Mucosa of rectum (tissue), 2 donors: ENCODE data around the gene FRS2.
"Not testable (repeated sequence)": the region's sequence is repeated elsewhere in the genome, so short reads cannot be mapped to it uniquely, and the experiment has no call there.

Source experiments
- H3K27ac ChIP-seq, 2 donors: one replicate each; pipeline ENCODE4 v1.7.0; 2013; ENCODE audit warnings: inconsistent platforms in 2 of 2, low read depth in 2 of 2, low read length in 2 of 2
- H3K27me3 ChIP-seq, 2 donors: one replicate each; pipeline ENCODE4 v1.7.0; 2013; ENCODE audit warnings: low read length in 2 of 2; ENCODE audit not compliant: control insufficient read depth in 2 of 2, insufficient read depth in 2 of 2
- H3K36me3 ChIP-seq, 2 donors: one replicate each; pipeline ENCODE4 v1.7.0; 2013; ENCODE audit warnings: low read length in 2 of 2; ENCODE audit not compliant: control insufficient read depth in 2 of 2, insufficient read depth in 2 of 2
- H3K4me1 ChIP-seq, 2 donors: one replicate each; pipeline ENCODE4 v1.7.0; 2013; ENCODE audit warnings: low read length in 2 of 2, mild to moderate bottlenecking in 1 of 2; ENCODE audit not compliant: control insufficient read depth in 2 of 2, insufficient read depth in 2 of 2
- H3K4me3 ChIP-seq, 2 donors: one replicate each; pipeline ENCODE4 v1.7.0; 2013; ENCODE audit warnings: low read length in 2 of 2
- H3K9ac ChIP-seq, 2 donors: one replicate each; pipeline ENCODE4 v1.7.0; 2013; ENCODE audit warnings: low read length in 2 of 2, low read depth in 1 of 2, mild to moderate bottlenecking in 1 of 2
- H3K9me3 ChIP-seq, 2 donors: one replicate each; pipeline ENCODE4 v1.7.0; 2013; ENCODE audit warnings: low read length in 2 of 2; ENCODE audit not compliant: control insufficient read depth in 2 of 2
- donor health status: healthy.
- donor health status: Normal muscosa, but diverticular disease.

FRS2 gene

DNA sequence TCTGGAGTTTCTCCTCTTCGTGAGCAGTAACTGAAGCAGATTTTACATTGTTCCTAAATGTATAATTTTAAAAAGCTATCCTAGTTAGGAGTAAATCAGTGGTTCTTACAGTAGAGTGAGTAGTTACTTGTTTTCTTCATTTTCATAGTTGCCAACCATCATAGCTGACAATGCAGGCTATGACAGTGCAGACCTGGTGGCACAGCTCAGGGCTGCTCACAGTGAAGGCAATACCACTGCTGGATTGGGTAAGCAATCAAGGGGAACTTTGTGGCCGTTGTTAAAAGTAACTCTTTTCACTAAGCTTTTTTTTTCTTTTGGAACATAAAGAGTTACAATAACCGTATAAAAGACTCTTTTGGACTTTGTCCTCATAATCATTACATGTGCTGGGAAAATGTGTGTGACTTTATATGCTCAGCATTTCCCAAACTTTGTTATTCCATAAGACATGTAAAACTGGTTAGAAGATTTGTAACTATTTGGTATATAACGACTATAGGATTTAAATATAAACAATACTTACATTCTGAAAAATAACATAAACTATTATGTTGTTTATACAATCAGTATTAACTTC, 128.1 kb downstream of the FRS2 start:
- Histone ChIP-seq H3K4me1 (peaks cover 0 to 7% of the 10 kb centered on the region in 2 donors), H3K9ac (no peak overlapping the region), H3K27me3 (no peaks in the 10 kb centered on the region), H3K27ac (no peak overlapping the region), H3K36me3 (peaks cover 70 to 73% of the 10 kb centered on the region in 2 donors), H3K4me3 (no peak overlapping the region), H3K9me3 (no peaks in the 10 kb centered on the region)

DNA sequence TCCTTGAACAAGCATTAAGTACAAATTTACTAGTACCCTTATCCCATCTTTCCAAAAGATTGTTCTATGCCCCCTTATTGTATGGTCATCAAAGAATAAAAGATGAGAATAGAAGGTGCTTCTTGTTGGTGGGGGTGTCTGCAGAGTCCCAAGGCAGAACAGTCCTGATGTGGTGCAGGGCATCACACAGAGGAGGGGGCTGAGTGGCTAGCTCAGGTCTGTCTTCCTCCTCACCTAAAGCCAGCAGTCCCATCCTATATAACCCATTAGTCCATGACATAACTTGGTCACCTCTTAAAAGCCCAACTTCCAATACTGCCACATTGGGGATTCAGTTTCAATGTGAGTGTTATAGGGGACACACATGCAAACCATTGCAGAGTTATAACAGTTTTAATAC, 130.6 kb downstream of the FRS2 start:
- peaks cover 0 to 7% of the 10 kb centered on the region in 2 donors for H3K4me1 ChIP-seq
- peaks cover 55 to 57% of the 10 kb centered on the region in 2 donors for H3K36me3 ChIP-seq
- H3K27me3 ChIP-seq = no peaks in the 10 kb centered on the region
- H3K27ac ChIP-seq = no peak overlapping the region
- H3K4me3 ChIP-seq = no peak overlapping the region
- H3K9ac ChIP-seq = no peak overlapping the region
- H3K9me3 ChIP-seq = no peaks in the 10 kb centered on the region

DNA sequence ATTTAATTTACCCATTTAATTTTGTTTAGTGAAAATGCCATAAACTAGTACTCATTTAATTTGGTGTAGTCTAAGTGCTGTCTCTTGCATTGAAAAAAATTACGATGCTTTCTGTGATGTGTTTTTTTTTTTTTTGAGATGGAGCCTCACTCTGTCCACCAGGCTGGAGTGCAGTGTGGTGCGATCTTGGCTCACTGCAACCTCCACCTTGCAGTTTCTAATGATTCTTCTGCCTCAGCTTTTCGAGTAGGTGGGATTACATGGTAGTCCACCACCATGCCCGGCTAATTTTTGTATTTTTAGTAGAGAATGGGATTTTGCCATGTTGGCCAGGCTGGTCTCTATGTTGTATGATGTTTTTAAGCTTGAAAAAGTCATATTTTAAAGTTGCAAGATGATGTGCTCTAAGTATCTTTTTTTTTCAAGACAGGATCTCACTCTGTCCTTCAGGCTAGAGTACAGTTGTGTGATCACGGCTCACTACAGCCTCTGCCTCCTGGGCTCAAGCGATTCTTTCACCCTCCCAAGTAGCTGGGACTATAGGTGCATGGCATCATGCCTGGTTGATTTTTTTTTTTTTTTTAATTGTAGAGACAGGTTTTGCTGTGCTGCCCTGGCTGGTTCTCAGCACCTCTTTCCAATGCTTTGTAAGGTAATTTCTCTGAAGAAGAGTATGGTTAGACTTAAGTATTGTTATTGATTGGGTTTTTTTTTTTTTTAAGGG, 131.9 kb downstream of the FRS2 start:
- Histone ChIP-seq H3K9ac (no peak overlapping the region), H3K36me3 (peaks cover 49 to 50% of the 10 kb centered on the region in 2 donors), H3K27me3 (no peaks in the 10 kb centered on the region), H3K4me1 (peaks cover 0 to 7% of the 10 kb centered on the region in 2 donors), H3K9me3 (no peaks in the 10 kb centered on the region), H3K4me3 (no peak overlapping the region), H3K27ac (no peak overlapping the region)

GRCh38 chr12:69602954-69603353, 132.8 kb downstream of the FRS2 start:
- Histone ChIP-seq H3K36me3 (peaks cover 42 to 43% of the 10 kb centered on the region in 2 donors), H3K9me3 (no peaks in the 10 kb centered on the region), H3K9ac (no peak overlapping the region), H3K27ac (no peak overlapping the region), H3K4me1 (peaks cover 0 to 5% of the 10 kb centered on the region in 2 donors), H3K27me3 (no peaks in the 10 kb centered on the region), H3K4me3 (no peak overlapping the region)

DNA sequence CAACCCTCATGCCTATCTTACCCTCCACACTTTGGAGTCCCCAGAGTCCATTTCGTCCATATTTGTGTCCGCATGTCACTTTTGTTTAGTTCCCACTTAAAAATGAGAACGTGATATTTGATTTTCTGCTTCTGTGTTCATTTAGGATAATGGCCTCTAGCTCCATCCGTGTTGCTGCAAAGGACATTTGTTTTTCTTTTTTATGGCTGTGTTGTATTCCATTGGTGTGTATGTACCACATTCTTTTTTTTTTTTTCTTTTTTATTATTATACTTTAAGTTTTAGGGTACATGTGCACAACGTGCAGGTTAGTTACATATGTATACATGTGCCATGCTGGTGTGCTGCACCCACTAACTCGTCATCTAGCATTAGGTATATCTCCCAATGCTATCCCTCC, 133.4 kb downstream of the FRS2 start:
- not testable (repeated sequence) for H3K9ac ChIP-seq, H3K27ac ChIP-seq, H3K4me3 ChIP-seq, H3K4me1 ChIP-seq, H3K27me3 ChIP-seq, H3K9me3 ChIP-seq
- H3K36me3 ChIP-seq = peaks cover 38 to 42% of the 10 kb centered on the region in 2 donors

- not testable (repeated sequence) for H3K4me1 ChIP-seq, H3K27me3 ChIP-seq, H3K9me3 ChIP-seq, H3K4me3 ChIP-seq, H3K9ac ChIP-seq, H3K27ac ChIP-seq
- peaks cover 35 to 36% of the 10 kb centered on the region in 2 donors for H3K36me3 ChIP-seq
Observed at GRCh38 chr12:69604275-69604674, 134.1 kb downstream of the FRS2 start.

GRCh38 chr12:69608114-69608513, 137.9 kb downstream of the FRS2 start:
- no peak overlapping the region for H3K4me3 ChIP-seq
- H3K9me3 ChIP-seq = no peaks in the 10 kb centered on the region
- H3K4me1 ChIP-seq = no peaks in the 10 kb centered on the region
- no peak overlapping the region for H3K9ac ChIP-seq
- H3K36me3 ChIP-seq = peaks cover 3 to 4% of the 10 kb centered on the region in 2 donors
- no peaks in the 10 kb centered on the region for H3K27me3 ChIP-seq
- no peak overlapping the region for H3K27ac ChIP-seq

DNA sequence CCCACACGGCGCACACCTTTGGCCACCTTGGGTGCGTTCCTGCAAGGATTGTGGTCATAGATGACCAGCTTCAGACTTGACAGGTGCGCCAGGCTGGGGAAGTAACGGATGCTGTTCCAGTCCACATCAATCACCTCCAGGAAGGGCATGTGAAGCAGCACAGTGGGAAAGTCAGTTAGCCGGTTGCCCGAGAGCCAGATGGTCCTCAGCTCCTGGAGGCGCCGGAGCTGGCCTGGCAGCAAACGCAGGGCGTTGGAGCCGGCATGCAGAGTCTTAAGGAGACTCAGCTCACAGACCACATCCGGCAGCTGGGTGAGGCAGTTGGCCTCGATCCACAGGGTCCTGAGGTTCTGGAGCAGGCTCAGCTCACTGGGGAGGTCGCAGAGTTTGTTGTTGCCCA, 139.9 kb downstream of the FRS2 start:
- Histone ChIP-seq H3K4me3 (no peak overlapping the region), H3K36me3 (no peaks in the 10 kb centered on the region), H3K4me1 (no peaks in the 10 kb centered on the region), H3K27ac (no peak overlapping the region), H3K9ac (no peak overlapping the region), H3K9me3 (no peaks in the 10 kb centered on the region), H3K27me3 (no peaks in the 10 kb centered on the region)

DNA sequence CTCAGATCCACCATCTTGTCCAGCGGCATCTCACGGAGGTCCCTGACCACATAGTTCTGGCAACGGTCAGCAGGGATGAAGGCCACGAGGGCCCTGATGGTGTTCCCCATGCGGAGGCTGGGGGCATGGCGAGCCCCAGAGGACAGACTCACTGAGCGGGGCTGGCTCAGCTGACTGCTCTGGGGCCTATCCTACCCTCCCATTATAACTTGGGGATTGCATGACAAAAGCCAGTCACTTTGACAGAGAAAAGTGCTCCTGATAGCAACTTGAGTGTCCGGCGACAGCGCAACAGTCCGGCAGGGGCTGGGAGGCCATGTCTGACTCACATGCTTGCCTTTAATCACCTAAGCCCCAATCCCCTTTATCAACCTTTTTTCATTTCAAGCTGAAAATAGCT, 140.5 kb downstream of the FRS2 start, which contains the start of gene LRRC10:
Gene LRRC10, minus strand, starts transcription at position 179 of the 400 bp plus-strand sequence. Its CDS starts 69 bp downstream, at position 110.
- Histone ChIP-seq H3K9me3 (no peaks in the 10 kb centered on the region), H3K36me3 (no peaks in the 10 kb centered on the region), H3K4me3 (no peak within 1 kb of the TSS), H3K9ac (no peak within 1 kb of the TSS), H3K4me1 (no peaks in the 10 kb centered on the region), H3K27ac (no peak within 1 kb of the TSS), H3K27me3 (no peaks in the 10 kb centered on the region)

DNA sequence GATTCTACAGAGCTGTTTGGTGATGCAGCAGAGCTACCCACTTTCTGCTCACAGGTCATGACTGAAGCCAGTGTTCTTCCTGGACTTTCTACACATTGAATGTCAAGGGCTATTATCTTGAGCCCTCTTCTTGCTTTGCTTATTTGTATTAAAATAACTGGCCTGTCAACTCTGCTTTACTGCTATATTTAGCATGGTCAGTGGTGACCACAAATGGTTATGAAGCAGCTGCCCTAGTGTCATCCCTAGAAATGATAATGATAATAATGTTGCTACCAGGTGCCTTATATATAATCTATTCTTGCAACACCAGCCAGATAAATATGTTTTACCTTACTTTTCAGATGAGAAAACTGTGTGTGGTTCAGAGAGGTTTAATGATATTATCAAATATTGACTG, 143.2 kb downstream of the FRS2 start:
- Histone ChIP-seq H3K27me3 (no peaks in the 10 kb centered on the region), H3K4me3 (no peak overlapping the region), H3K27ac (no peak overlapping the region), H3K9me3 (no peaks in the 10 kb centered on the region), H3K36me3 (no peaks in the 10 kb centered on the region), H3K9ac (no peak overlapping the region), H3K4me1 (no peaks in the 10 kb centered on the region)
